ENCODE measurements around the gene PPFIA4. TPM values are rescaled to one million over a fixed set of nuclear protein-coding genes. Genes with fewer than 3 reads are reported as not detected.

The PPFIA4 gene
- total RNA-seq, 2 donors from 2014 or later = 2.0 to 3.1 TPM

GRCh38 chr1:203090421-203091198 is 64.3 kb downstream of the PPFIA4 start:
- intact Hi-C loops (cut with DNase I) = no loop called here
- no peak for DNase-seq (ENCODE audit: low spot score)

- no peak for DNase-seq (ENCODE audit: low spot score)
- intact Hi-C loops (cut with DNase I) = no loop called here
Observed at GRCh38 chr1:203091199-203091477, 64.8 kb downstream of the PPFIA4 start.

- no peak for DNase-seq (ENCODE audit: low spot score)
- intact Hi-C loops (cut with DNase I) = no loop called here
Observed at GRCh38 chr1:203091761-203092330, 65.6 kb downstream of the PPFIA4 start.

GRCh38 chr1:203093754-203094410 is 67.6 kb downstream of the PPFIA4 start:
- intact Hi-C loops (cut with DNase I) = no loop called here
- DNase-seq (ENCODE audit: low spot score) = no peak

- DNase-seq (ENCODE audit: low spot score) = no peak
- intact Hi-C loops (cut with DNase I) = no loop called here
Observed at GRCh38 chr1:203095061-203095690, 68.9 kb downstream of the PPFIA4 start.

GRCh38 chr1:203096566-203096965 is 70.3 kb downstream of the PPFIA4 start:
- DNase-seq (ENCODE audit: low spot score) = no peak
- intact Hi-C loops (cut with DNase I) = no loop called here

- intact Hi-C loops (cut with DNase I) = no loop called here
- DNase-seq (ENCODE audit: low spot score) = no peak
Observed at GRCh38 chr1:203097001-203097400, 70.7 kb downstream of the PPFIA4 start.

GRCh38 chr1:203098445-203098844 is 72.2 kb downstream of the PPFIA4 start:
- intact Hi-C loops (cut with DNase I) = no loop called here
- no peak for DNase-seq (ENCODE audit: low spot score)

- intact Hi-C loops (cut with DNase I) = no loop called here
Observed at GRCh38 chr1:203098914-203099520, 72.7 kb downstream of the PPFIA4 start.

GRCh38 chr1:203099805-203100515 is 73.7 kb downstream of the PPFIA4 start:
- DNase-seq (ENCODE audit: low spot score) = no peak
- intact Hi-C loops (cut with DNase I) = no loop called here

More at GRCh38 chr1:203098914-203099520, 72.7 kb downstream of the PPFIA4 start:
- DNase-seq (ENCODE audit: low spot score) = no peak

- no peak for DNase-seq (ENCODE audit: low spot score)
- intact Hi-C loops (cut with DNase I) = no loop called here
Observed at GRCh38 chr1:203100516-203100869, 74.2 kb downstream of the PPFIA4 start.

- no peak for DNase-seq (ENCODE audit: low spot score)
- intact Hi-C loops (cut with DNase I) = no loop called here
Observed at GRCh38 chr1:203101813-203102634, 75.7 kb downstream of the PPFIA4 start.

GRCh38 chr1:203103216-203103615 is 76.9 kb downstream of the PPFIA4 start:
- intact Hi-C loops (cut with DNase I) = no loop called here
- DNase-seq (ENCODE audit: low spot score) = no peak

GRCh38 chr1:203103829-203104495 is 77.7 kb downstream of the PPFIA4 start:
- intact Hi-C loops (cut with DNase I) = no loop called here
- DNase-seq (ENCODE audit: low spot score) = no peak

- intact Hi-C loops (cut with DNase I) = no loop called here
- DNase-seq (ENCODE audit: low spot score) = no peak
Observed at GRCh38 chr1:203104789-203105390, 78.6 kb downstream of the PPFIA4 start.

- no peak for DNase-seq (ENCODE audit: low spot score)
- intact Hi-C loops (cut with DNase I) = loop anchor here in 1 of 2 donors (10.0 kb wide), 1 partner anchor 68 kb away; no protein-coding TSS in a partner anchor
Observed at GRCh38 chr1:203112475-203112874, 86.2 kb downstream of the PPFIA4 start.

- DNase-seq (ENCODE audit: low spot score) = no peak
- intact Hi-C loops (cut with DNase I) = loop anchor here in 1 of 2 donors (10.0 kb wide), 1 partner anchor 69 kb away; no protein-coding TSS in a partner anchor
Observed at GRCh38 chr1:203113308-203113707, 87.0 kb downstream of the PPFIA4 start.
